ENCODE measurements around the gene CPLX4. TPM values are rescaled to one million over a fixed set of nuclear protein-coding genes. Genes with fewer than 3 reads are reported as not detected.

The CPLX4 gene
- total and polyA plus RNA-seq, 2 of the 13 experiments (the other 11 are each of a cell fraction or from before 2014, with no cell fraction given) = not detected

DNA sequence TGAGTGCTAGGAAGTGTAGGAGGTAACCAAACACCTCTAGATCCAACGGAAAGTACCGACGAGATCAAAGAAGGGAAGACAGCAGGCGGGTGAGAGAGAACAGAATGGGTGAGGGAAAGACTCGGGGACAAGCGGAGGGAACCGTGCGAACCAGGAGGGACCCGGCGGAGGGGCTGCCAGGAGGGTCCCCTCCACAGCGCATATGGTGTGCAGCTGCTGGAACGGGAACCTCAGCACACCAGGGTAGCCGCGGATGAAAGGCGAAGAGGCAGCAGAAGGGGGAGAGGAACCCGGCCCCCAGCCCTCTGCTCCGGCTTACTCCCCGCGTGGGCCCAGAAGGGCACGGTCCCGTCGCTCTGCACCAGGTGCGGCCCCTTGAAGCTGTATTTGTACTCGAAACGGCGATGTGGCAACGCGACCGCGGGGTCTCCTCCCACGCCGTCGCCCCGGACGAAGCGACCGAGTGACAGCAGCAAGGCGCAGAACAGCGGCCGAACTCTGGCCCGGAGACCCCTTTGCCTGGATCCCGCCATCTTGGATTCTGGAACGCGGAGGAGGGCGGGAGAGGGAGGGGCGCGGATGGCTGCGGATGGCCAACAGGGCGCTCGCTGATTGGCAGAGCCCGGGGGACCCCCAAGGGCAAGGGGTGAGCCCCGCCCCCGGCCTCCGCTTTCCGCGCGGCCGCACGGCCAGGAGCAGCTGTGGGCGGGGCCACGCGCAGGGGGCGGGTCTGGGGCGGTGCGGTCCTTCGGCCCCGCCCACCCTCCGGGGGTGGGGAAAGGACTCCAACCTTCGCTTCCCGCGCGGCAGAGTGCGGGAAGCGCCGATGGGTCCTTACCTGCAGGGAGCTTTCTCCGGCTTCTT lies 40.5 kb upstream of the CPLX4 start, which contains the start of gene LMAN1 (continued):
- TF ChIP-seq REPIN1 (CRISPR knock-in tag; IDR thresholded peaks at IDR 0.05; ENCODE audit: borderline replicate concordance, low read depth) (peak; percentile 53; the same call in 1 of the 2 replicates), ZKSCAN8 (CRISPR knock-in tag; IDR thresholded peaks at IDR 0.05; ENCODE audit: borderline replicate concordance) (peak; percentile 35; the same call in 1 of the 2 replicates), ZNF839 (CRISPR knock-in tag; IDR thresholded peaks at IDR 0.05; ENCODE audit: borderline replicate concordance) (no peak), ZNF124 (CRISPR knock-in tag; IDR thresholded peaks at IDR 0.05) (peak; percentile 34; the same call in 1 of the 2 replicates), MTERF4 (CRISPR knock-in tag; IDR thresholded peaks at IDR 0.05) (0 out of 2 replicates have a peak, but pooled peaks have one; percentile 75), CBX5 (CRISPR knock-in tag; IDR thresholded peaks at IDR 0.05; ENCODE audit: borderline replicate concordance) (peak; percentile 26; the same call in 1 of the 2 replicates), ZBTB7A (CRISPR knock-in tag; IDR thresholded peaks at IDR 0.05) (0 out of 2 replicates have a peak, but pooled peaks have one; percentile 80), RFXAP (CRISPR knock-in tag; IDR thresholded peaks at IDR 0.05; ENCODE audit: borderline replicate concordance) (peak; percentile 71; the same call in 1 of the 2 replicates), SOX13 (IDR thresholded peaks at IDR 0.05) (no peak), SOX13 (CRISPR knock-in tag; conservative IDR thresholded peaks at IDR 0.05 in 1 of 2, IDR thresholded peaks at IDR 0.05 in 1 of 2) (peak in 1 of 2 experiments; percentile 28; a peak in 2 of 4 replicates), PHF20 (CRISPR knock-in tag; IDR thresholded peaks at IDR 0.05) (no peak; the same call in 1 of the 2 replicates), ZNF17 (CRISPR knock-in tag; IDR thresholded peaks at IDR 0.05) (no peak), ATF7 (IDR thresholded peaks at IDR 0.05) (no peak), ATF7 (CRISPR knock-in tag; IDR thresholded peaks at IDR 0.05) (no peak), SNAPC2 (CRISPR knock-in tag; IDR thresholded peaks at IDR 0.05) (peak; percentile 58; the same call in 1 of the 2 replicates), ZNF660 (CRISPR knock-in tag; IDR thresholded peaks at IDR 0.05; ENCODE audit: borderline replicate concordance, low read depth) (no peak), CREM (IDR thresholded peaks at IDR 0.05) (no peak), CREM (CRISPR knock-in tag; IDR thresholded peaks at IDR 0.05) (no peak), ZNF574 (CRISPR knock-in tag; IDR thresholded peaks at IDR 0.05) (peak; percentile 82), ZNF567 (CRISPR knock-in tag; IDR thresholded peaks at IDR 0.05; ENCODE audit: borderline replicate concordance) (no peak), ONECUT2 (CRISPR knock-in tag; IDR thresholded peaks at IDR 0.05) (0 out of 2 replicates have a peak, but pooled peaks have one; percentile 27), ZNF138 (CRISPR knock-in tag; IDR thresholded peaks at IDR 0.05; ENCODE audit: low read depth) (no peak)
- TF ChIP-seq, protein P1, sequence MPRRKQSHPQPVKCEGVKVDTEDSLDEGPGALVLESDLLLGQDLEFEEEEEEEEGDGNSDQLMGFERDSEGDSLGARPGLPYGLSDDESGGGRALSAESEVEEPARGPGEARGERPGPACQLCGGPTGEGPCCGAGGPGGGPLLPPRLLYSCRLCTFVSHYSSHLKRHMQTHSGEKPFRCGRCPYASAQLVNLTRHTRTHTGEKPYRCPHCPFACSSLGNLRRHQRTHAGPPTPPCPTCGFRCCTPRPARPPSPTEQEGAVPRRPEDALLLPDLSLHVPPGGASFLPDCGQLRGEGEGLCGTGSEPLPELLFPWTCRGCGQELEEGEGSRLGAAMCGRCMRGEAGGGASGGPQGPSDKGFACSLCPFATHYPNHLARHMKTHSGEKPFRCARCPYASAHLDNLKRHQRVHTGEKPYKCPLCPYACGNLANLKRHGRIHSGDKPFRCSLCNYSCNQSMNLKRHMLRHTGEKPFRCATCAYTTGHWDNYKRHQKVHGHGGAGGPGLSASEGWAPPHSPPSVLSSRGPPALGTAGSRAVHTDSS (CRISPR knock-in tag; conservative IDR thresholded peaks at IDR 0.05) = 0 out of 2 replicates have a peak, but pooled peaks have one; percentile 29
- TF ChIP-seq, protein P2, sequence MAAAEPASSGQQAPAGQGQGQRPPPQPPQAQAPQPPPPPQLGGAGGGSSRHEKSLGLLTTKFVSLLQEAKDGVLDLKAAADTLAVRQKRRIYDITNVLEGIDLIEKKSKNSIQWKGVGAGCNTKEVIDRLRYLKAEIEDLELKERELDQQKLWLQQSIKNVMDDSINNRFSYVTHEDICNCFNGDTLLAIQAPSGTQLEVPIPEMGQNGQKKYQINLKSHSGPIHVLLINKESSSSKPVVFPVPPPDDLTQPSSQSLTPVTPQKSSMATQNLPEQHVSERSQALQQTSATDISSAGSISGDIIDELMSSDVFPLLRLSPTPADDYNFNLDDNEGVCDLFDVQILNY (CRISPR knock-in tag; conservative IDR thresholded peaks at IDR 0.05) = peak; percentile 37; the same call in 1 of the 2 replicates
